Neural cell (in vitro differentiated cells): ENCODE data around the gene OSBPL5.

Experiments used
- EZH2 ChIP-seq: fragments of 200-600, 300-800 bp; shearing (Covaris generic), sonication (generic); IDR thresholded peaks from 2 replicates; pipeline ENCODE4 v1.6.1; 2014; ENCODE audit warnings: antibody characterized with exemption, low read length, borderline replicate concordance, mild to moderate bottlenecking; ENCODE audit not compliant: insufficient read depth, poor library complexity, severe bottlenecking
- MXI1 ChIP-seq: fragments of 450-650 bp; conservative IDR thresholded peaks from 2 replicates; pipeline ENCODE4 v1.6.1; 2014; ENCODE audit warnings: antibody characterized with exemption, mild to moderate bottlenecking; ENCODE audit not compliant: poor library complexity, severe bottlenecking
- POLR2AphosphoS5 ChIP-seq: IDR thresholded peaks from 2 replicates; pipeline ENCODE4 v1.6.1; 2012
- RAD21 ChIP-seq: fragments of 450-650 bp; conservative IDR thresholded peaks from 2 replicates; pipeline ENCODE4 v1.6.1; 2014; ENCODE audit warnings: antibody characterized with exemption, mild to moderate bottlenecking, moderate library complexity
- SMC3 ChIP-seq: fragments of 450-650 bp; conservative IDR thresholded peaks from 2 replicates; pipeline ENCODE4 v1.6.1; 2014; ENCODE audit warnings: antibody characterized with exemption, mild to moderate bottlenecking, moderate library complexity; ENCODE audit not compliant: poor library complexity
- TAF1 ChIP-seq: IDR thresholded peaks from 2 replicates; pipeline ENCODE4 v1.6.1; 2012; ENCODE audit warnings: low read depth
- TF ChIP-seq, protein P1 (sequence below): fragments of 450-650 bp; IDR thresholded peaks from 2 replicates; pipeline ENCODE4 v1.5.1; 2014; ENCODE audit warnings: antibody characterized with exemption, mild to moderate bottlenecking, moderate library complexity; ENCODE audit not compliant: poor library complexity, severe bottlenecking

GRCh38 chr11:3155216-3155615, 9.9 kb downstream of the OSBPL5 start:
- TF ChIP-seq EZH2 (no peak), SMC3 (no peak), POLR2AphosphoS5 (no peak), TAF1 (no peak), RAD21 (no peak), MXI1 (no peak)
- TF ChIP-seq, protein P1, sequence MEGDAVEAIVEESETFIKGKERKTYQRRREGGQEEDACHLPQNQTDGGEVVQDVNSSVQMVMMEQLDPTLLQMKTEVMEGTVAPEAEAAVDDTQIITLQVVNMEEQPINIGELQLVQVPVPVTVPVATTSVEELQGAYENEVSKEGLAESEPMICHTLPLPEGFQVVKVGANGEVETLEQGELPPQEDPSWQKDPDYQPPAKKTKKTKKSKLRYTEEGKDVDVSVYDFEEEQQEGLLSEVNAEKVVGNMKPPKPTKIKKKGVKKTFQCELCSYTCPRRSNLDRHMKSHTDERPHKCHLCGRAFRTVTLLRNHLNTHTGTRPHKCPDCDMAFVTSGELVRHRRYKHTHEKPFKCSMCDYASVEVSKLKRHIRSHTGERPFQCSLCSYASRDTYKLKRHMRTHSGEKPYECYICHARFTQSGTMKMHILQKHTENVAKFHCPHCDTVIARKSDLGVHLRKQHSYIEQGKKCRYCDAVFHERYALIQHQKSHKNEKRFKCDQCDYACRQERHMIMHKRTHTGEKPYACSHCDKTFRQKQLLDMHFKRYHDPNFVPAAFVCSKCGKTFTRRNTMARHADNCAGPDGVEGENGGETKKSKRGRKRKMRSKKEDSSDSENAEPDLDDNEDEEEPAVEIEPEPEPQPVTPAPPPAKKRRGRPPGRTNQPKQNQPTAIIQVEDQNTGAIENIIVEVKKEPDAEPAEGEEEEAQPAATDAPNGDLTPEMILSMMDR: no peak
